SK-N-MC (cell line): ENCODE data around the gene RNF213.

Source experiments
- DNase-seq: peaks from one replicate; pipeline ENCODE4 v3.0.0-alpha.2; 2011; ENCODE audit warnings: low read depth, low spot score
- H3K27ac ChIP-seq: fragments of 200-600 bp; sonication (generic); 2 replicates; pipeline ENCODE4 v1.5.1; 2016; ENCODE audit warnings: mixed run types
- H3K36me3 ChIP-seq: fragments of 200-600 bp; sonication (generic); 2 replicates; pipeline ENCODE4 v1.6.1; 2017; ENCODE audit warnings: antibody characterized with exemption, low read length, mixed read lengths; ENCODE audit not compliant: insufficient read depth
- H3K4me3 ChIP-seq: fragments of 200-600 bp; sonication (generic); 2 replicates; pipeline ENCODE4 v1.5.1; 2016
- H3K9ac ChIP-seq: fragments of 200-600 bp; sonication (generic); 2 replicates; pipeline ENCODE4 v1.8.0; 2017; ENCODE audit warnings: mixed run types, mixed read lengths; ENCODE audit not compliant: insufficient read length
- H3K9me3 ChIP-seq: fragments of 200-600 bp; sonication (generic); 2 replicates; pipeline ENCODE4 v1.6.1; 2017; ENCODE audit warnings: low read depth, mild to moderate bottlenecking, antibody characterized with exemption, low read length, moderate library complexity, mixed read lengths
- EZH2 ChIP-seq: fragments of 200-600 bp; sonication (generic); IDR thresholded peaks from one replicate; pipeline ENCODE4 v1.6.1; 2017; ENCODE audit warnings: antibody characterized with exemption
- FOXP2 ChIP-seq: optimal IDR thresholded peaks from 2 replicates; pipeline ENCODE3; 2011; ENCODE audit warnings: mild to moderate bottlenecking, moderate library complexity; ENCODE audit not compliant: insufficient read depth; ENCODE audit errors: extremely low read length, control extremely low read depth
- POLR2AphosphoS5 ChIP-seq: IDR thresholded peaks from 2 replicates; pipeline ENCODE4 v1.6.1; 2012; ENCODE audit warnings: mild to moderate bottlenecking, low read depth, low read length, borderline replicate concordance

RNF213 gene

GRCh38 chr17:80346498-80347275 is 86.0 kb downstream of the RNF213 start:
- Histone ChIP-seq H3K4me3 (no peak overlapping the region), H3K9ac (no peak overlapping the region), H3K9me3 (no peaks in the 10 kb centered on the region), H3K27ac (no peak overlapping the region), H3K36me3 (peaks cover 48% of the 10 kb centered on the region)
- TF ChIP-seq POLR2AphosphoS5 = no peak
- TF ChIP-seq EZH2 = no peak
- TF ChIP-seq FOXP2 = no peak
- no peak for DNase-seq

GRCh38 chr17:80347536-80347935 is 86.9 kb downstream of the RNF213 start:
- no peak overlapping the region for H3K27ac ChIP-seq
- no peak overlapping the region for H3K4me3 ChIP-seq
- peaks cover 52% of the 10 kb centered on the region for H3K36me3 ChIP-seq
- H3K9me3 ChIP-seq = no peaks in the 10 kb centered on the region
- DNase-seq = no peak
- H3K9ac ChIP-seq = no peak overlapping the region
- no peak for TF ChIP-seq FOXP2
- no peak for TF ChIP-seq POLR2AphosphoS5
- TF ChIP-seq EZH2 = no peak

- TF ChIP-seq FOXP2 (no peak), POLR2AphosphoS5 (no peak), EZH2 (no peak)
- H3K36me3 ChIP-seq = peaks cover 52% of the 10 kb centered on the region
- H3K4me3 ChIP-seq = no peak overlapping the region
- no peak for DNase-seq
- H3K27ac ChIP-seq = no peak overlapping the region
- H3K9ac ChIP-seq = no peak overlapping the region
- H3K9me3 ChIP-seq = no peaks in the 10 kb centered on the region
These were observed 87.3 kb downstream of the RNF213 start for GRCh38 chr17:80347948-80348351.

GRCh38 chr17:80348551-80349150 is 88.0 kb downstream of the RNF213 start:
- H3K4me3 ChIP-seq = no peak overlapping the region
- H3K9me3 ChIP-seq = no peaks in the 10 kb centered on the region
- H3K9ac ChIP-seq = no peak overlapping the region
- peaks cover 45% of the 10 kb centered on the region for H3K36me3 ChIP-seq
- DNase-seq = no peak
- TF ChIP-seq POLR2AphosphoS5 (no peak), FOXP2 (no peak), EZH2 (no peak)
- no peak overlapping the region for H3K27ac ChIP-seq

GRCh38 chr17:80349151-80349651 is 88.5 kb downstream of the RNF213 start:
- DNase-seq = no peak
- Histone ChIP-seq H3K36me3 (peaks cover 44% of the 10 kb centered on the region), H3K4me3 (no peak overlapping the region), H3K9me3 (no peaks in the 10 kb centered on the region), H3K27ac (no peak overlapping the region), H3K9ac (no peak overlapping the region)
- no peak for TF ChIP-seq FOXP2
- no peak for TF ChIP-seq POLR2AphosphoS5
- TF ChIP-seq EZH2 = no peak

- H3K4me3 ChIP-seq = no peak overlapping the region
- H3K27ac ChIP-seq = no peak overlapping the region
- no peaks in the 10 kb centered on the region for H3K9me3 ChIP-seq
- no peak overlapping the region for H3K9ac ChIP-seq
- TF ChIP-seq EZH2 = no peak
- TF ChIP-seq POLR2AphosphoS5 = no peak
- no peak for TF ChIP-seq FOXP2
- no peak for DNase-seq
- peaks cover 41% of the 10 kb centered on the region for H3K36me3 ChIP-seq
These were observed 89.1 kb downstream of the RNF213 start for GRCh38 chr17:80349751-80350150.

GRCh38 chr17:80352216-80352895 is 91.7 kb downstream of the RNF213 start:
- TF ChIP-seq POLR2AphosphoS5 (no peak), EZH2 (no peak), FOXP2 (no peak)
- H3K36me3 ChIP-seq = peaks cover 18% of the 10 kb centered on the region; the same call in 1 of the 2 replicates

More at GRCh38 chr17:80352216-80352895, 91.7 kb downstream of the RNF213 start:
- Histone ChIP-seq H3K27ac (no peak overlapping the region), H3K9ac (no peak overlapping the region), H3K9me3 (no peaks in the 10 kb centered on the region), H3K4me3 (no peak overlapping the region)
- no peak for DNase-seq
